GM12878 (cell line): ENCODE data around the gene ADNP2. TPM values are rescaled to one million over a fixed set of nuclear protein-coding genes. Genes with fewer than 3 reads are reported as not detected.

Experiments used
- ATAC-seq: fragments of 200-7000 bp; cut with Tn5 transposase; 3 replicates; pipeline ENCODE4 v1.9.1; 2020; ENCODE audit warnings: mild to moderate bottlenecking, moderate library complexity
- BruUV-seq: library from RNA; stranded (reverse); fragments of 400-500 nt; replicated peaks from 2 replicates; lab custom pipeline; 2021; lab: Mats Ljungman, UMichigan
- CTCF ChIA-PET: fragments of 300-600 bp; sonication (Branson Sonifier 250); formaldehyde crosslinking; extraction: SDS; loops from one replicate; lab custom pipeline; 2021; ENCODE audit warnings: inconsistent platforms; lab: Yijun Ruan, JAX
- POLR2A ChIA-PET: fragments of 350-600 bp; formaldehyde crosslinking; extraction: SDS; loops from one replicate; lab custom pipeline; 2021; ENCODE audit warnings: inconsistent platforms; lab: Charles Lee
- RAD21 ChIA-PET: fragments of 300-600 bp; sonication (Branson Sonifier 250); formaldehyde crosslinking; loops from one replicate; lab custom pipeline; 2023; ENCODE audit warnings: antibody characterized with exemption; ENCODE audit not compliant: unreplicated experiment; lab: Charles Lee
- SMC1A ChIA-PET: fragments of 300-600 bp; sonication (Branson Sonifier 250); formaldehyde crosslinking; loops from one replicate; lab custom pipeline; 2023; ENCODE audit not compliant: unreplicated experiment, uncharacterized antibody; lab: Charles Lee
- DNase-seq: peaks from one replicate; pipeline ENCODE4 v3.0.0-alpha.2; 2011; ENCODE audit warnings: low read depth, low spot score
- FAIRE-seq: peaks from 3 replicates; lab custom pipeline; 2011; peaks lifted over from hg19 to GRCh38; lab: Jason Lieb, UNC
- H2AFZ ChIP-seq: 2 replicates; pipeline ENCODE4 v1.6.0; 2011; ENCODE audit warnings: low read depth, low read length, control low read depth; ENCODE audit not compliant: control insufficient read depth
- H3K27ac ChIP-seq: 2 replicates; pipeline ENCODE4 v1.5.1; 2011; ENCODE audit warnings: control low read depth; ENCODE audit not compliant: control insufficient read depth, insufficient read depth
- H3K27me3 ChIP-seq, 2 experiments: replicated peaks in 1 of 2; 2 replicates each; pipeline versions ENCODE4 v1.6.0 to v1.6.1; 2011; ENCODE audit warnings: low read length in 1 of 2; ENCODE audit not compliant: control insufficient read depth in 2 of 2, insufficient read depth in 2 of 2
- H3K36me3 ChIP-seq, 2 experiments: 2 replicates each; pipeline ENCODE4 v1.5.1; 2011; ENCODE audit warnings: low read length in 1 of 2; ENCODE audit not compliant: control insufficient read depth in 2 of 2, insufficient read depth in 2 of 2
- H3K4me1 ChIP-seq: 2 replicates; pipeline ENCODE4 v1.6.1; 2011; ENCODE audit warnings: mild to moderate bottlenecking, low read length, moderate library complexity, mixed read lengths; ENCODE audit not compliant: control insufficient read depth, insufficient read depth
- H3K4me2 ChIP-seq: 2 replicates; pipeline ENCODE4 v1.6.0; 2011; ENCODE audit warnings: control low read depth; ENCODE audit not compliant: control insufficient read depth, insufficient read depth
- H3K4me3 ChIP-seq: fragments of 200-600 bp; sonication (generic); 2 replicates; pipeline ENCODE4 v1.5.1; 2016
- H3K79me2 ChIP-seq: 2 replicates; pipeline ENCODE4 v1.6.0; 2011; ENCODE audit warnings: low read length; ENCODE audit not compliant: control insufficient read depth, insufficient read depth
- H3K9ac ChIP-seq: 2 replicates; pipeline ENCODE4 v1.8.0; 2011; ENCODE audit warnings: low read length, control low read depth, mixed read lengths; ENCODE audit not compliant: control insufficient read depth, insufficient read depth
- H3K9me3 ChIP-seq: replicated peaks from 3 replicates; pipeline ENCODE4 v1.5.1; 2011; ENCODE audit warnings: mild to moderate bottlenecking, low read length; ENCODE audit not compliant: control insufficient read depth, insufficient read depth
- H4K20me1 ChIP-seq: 2 replicates; pipeline ENCODE4 v1.6.0; 2011; ENCODE audit not compliant: control insufficient read depth, insufficient read depth
- DPF2 ChIP-seq: fragments of 450-650 bp; IDR thresholded peaks from 2 replicates; pipeline ENCODE4 v1.6.1; 2017; ENCODE audit warnings: mild to moderate bottlenecking
- EZH2 ChIP-seq: IDR thresholded peaks from 2 replicates; pipeline ENCODE4 v1.6.1; 2012; ENCODE audit warnings: low read depth, mild to moderate bottlenecking, control low read depth, inconsistent platforms, low read length, borderline replicate concordance; ENCODE audit not compliant: control insufficient read depth
- MTA2 ChIP-seq: fragments of 450-650 bp; IDR thresholded peaks from 2 replicates; pipeline ENCODE4 v1.6.1; 2016; ENCODE audit warnings: low read depth, mild to moderate bottlenecking, moderate library complexity
- POLR2AphosphoS2 ChIP-seq: IDR thresholded peaks from 2 replicates; pipeline ENCODE4 v1.6.1; 2011; ENCODE audit warnings: low read depth, mild to moderate bottlenecking, low read length, improper control_type of control experiment, moderate library complexity
- RAD21 ChIP-seq: IDR thresholded peaks from 2 replicates; pipeline ENCODE4 v1.6.1; 2011; ENCODE audit warnings: mild to moderate bottlenecking, low read depth, low read length, moderate library complexity; ENCODE audit not compliant: insufficient read depth
- RELB ChIP-seq: fragments of 450-650 bp; IDR thresholded peaks from 2 replicates; pipeline ENCODE4 v1.6.1; 2017; ENCODE audit warnings: low read depth, mild to moderate bottlenecking, moderate library complexity
- SREBF2 ChIP-seq: IDR thresholded peaks from 2 replicates; pipeline ENCODE4 v1.6.1; 2012; ENCODE audit warnings: mild to moderate bottlenecking, low read length
- TAF1 ChIP-seq: IDR thresholded peaks from 2 replicates; pipeline ENCODE4 v1.6.1; 2011; ENCODE audit warnings: mild to moderate bottlenecking, low read depth, low read length, borderline replicate concordance
- YBX1 ChIP-seq: fragments of 450-650 bp; IDR thresholded peaks from 2 replicates; pipeline ENCODE4 v1.6.1; 2016; ENCODE audit warnings: antibody characterized with exemption
- ZNF384 ChIP-seq: IDR thresholded peaks from 2 replicates; pipeline ENCODE4 v1.6.1; 2012; ENCODE audit warnings: low read depth, mild to moderate bottlenecking, low read length, improper control_type of control experiment, borderline replicate concordance
- WGBS: methylation state at CpG from one replicate; pipeline ENCODE4 v1.1.6; 2016; ENCODE audit warnings: low lambda C conversion rate; ENCODE audit not compliant: insufficient replicate concordance, insufficient coverage; ENCODE audit errors: missing lambda C conversion rate; 5-methylcytosine and 5-hydroxymethylcytosine counted together
- in situ Hi-C: fragments of 300-500 bp; cut with MboI; formaldehyde crosslinking; loops from 9 replicates; pipeline ENCODE4 v1.14.3; 2018; ENCODE audit warnings: mixed read lengths
- intact Hi-C: fragments of 100-400 bp; cut with micrococcal nuclease; formaldehyde crosslinking; loops from one replicate; pipeline ENCODE4 v1.14.2; 2022; ENCODE audit not compliant: unreplicated experiment
- polyA plus RNA-seq, 11 experiments: library from polyadenylated mRNA; depleted of rRNA in 4 of 11; unstranded in 6 of 11; stranded (reverse) in 5 of 11; fragments of >200 nt; fragmentation: Nextera tagmentation in 4 of 11; fragmentation: Illumina TruSeq in 1 of 11; extraction: Ambion mirVana in 4 of 11; extraction: Trizol in 1 of 11; gene quantifications; 1 replicate in 1 of 11; 2 replicates in 10 of 11; pipeline versions ENCODE4 v1.2.1 to v1.2.3, GENCODE V29; 2011 to 2016; ENCODE audit warnings: inconsistent platforms in 2 of 11, missing spikeins in 2 of 11, low read depth in 1 of 11
- total RNA-seq, 4 experiments: library from RNA; depleted of rRNA in 3 of 4; stranded (reverse); fragments of >200 nt in 3 of 4; fragmentation: Illumina TruSeq in 1 of 4; extraction: Trizol in 1 of 4; gene quantifications; 2 replicates each; pipeline versions ENCODE4 v1.2.1 to v1.2.3, GENCODE V29; 2013 to 2021

Gene ADNP2
- total and polyA plus RNA-seq, 10 of the 15 experiments (the other 5 are each of a cell fraction or from before 2014, with no cell fraction given): 3.7 to 25.1 (median 13.0) TPM

GRCh38 chr18:80096032-80096565, 13.0 kb upstream of the ADNP2 start:
- WGBS: 70% methylated on average over 10 of the region's 10 CpGs
- H3K4me1 ChIP-seq: no peaks in the 10 kb centered on the region
- no peak for FAIRE-seq
- no peaks in the 10 kb centered on the region for H3K27me3 ChIP-seq
- intact Hi-C loops (no loop called here), in situ Hi-C loops (no loop called here)
- ChIA-PET SMC1A (no interaction called here), POLR2A (no interaction called here), RAD21 (interaction anchor here (1.0 to 1.1 kb wide), 2 partner anchors 50 to 212 kb away, joined by 3 read pairs; no protein-coding TSS in a partner anchor), CTCF (no interaction called here)
- no peak overlapping the region for H3K4me3 ChIP-seq
- no peaks in the 10 kb centered on the region for H4K20me1 ChIP-seq
- DNase-seq: no peak
- H3K9ac ChIP-seq: no peak overlapping the region
- no peak overlapping the region for H2AFZ ChIP-seq
- TF ChIP-seq MTA2 (no peak), EZH2 (no peak), SREBF2 (no peak), YBX1 (no peak)
- no peaks in the 10 kb centered on the region for H3K36me3 ChIP-seq
- H3K79me2 ChIP-seq: no peaks in the 10 kb centered on the region
- no peak overlapping the region for H3K4me2 ChIP-seq
- no peak for ATAC-seq
- no peak overlapping the region for H3K27ac ChIP-seq
- peaks cover 2% of the 10 kb centered on the region; the same call in 2 of the 3 replicates for H3K9me3 ChIP-seq
- BruUV-seq: no TSS peak

GRCh38 chr18:80097201-80097600, 11.9 kb upstream of the ADNP2 start:
- Histone ChIP-seq H3K36me3 (no peaks in the 10 kb centered on the region), H4K20me1 (no peaks in the 10 kb centered on the region), H3K4me1 (no peaks in the 10 kb centered on the region), H3K9ac (no peak overlapping the region), H3K27me3 (no peaks in the 10 kb centered on the region), H3K4me3 (no peak overlapping the region), H2AFZ (no peak overlapping the region), H3K27ac (no peak overlapping the region), H3K4me2 (no peak overlapping the region), H3K79me2 (no peaks in the 10 kb centered on the region), H3K9me3 (peaks cover 2% of the 10 kb centered on the region; the same call in 2 of the 3 replicates)
- FAIRE-seq: no peak
- in situ Hi-C loops: no loop called here
- POLR2A ChIA-PET: no interaction called here
- SMC1A ChIA-PET: no interaction called here
- no peak for DNase-seq
- no peak for ATAC-seq
- no TSS peak for BruUV-seq
- no peak for TF ChIP-seq RAD21
- TF ChIP-seq DPF2: no peak
- no peak for TF ChIP-seq ZNF384
- TF ChIP-seq POLR2AphosphoS2: no peak
- TF ChIP-seq RELB: no peak
- no peak for TF ChIP-seq TAF1
- 29% methylated on average over 5 of the region's 9 CpGs for WGBS
- CTCF ChIA-PET: no interaction called here
- RAD21 ChIA-PET: no interaction called here
- intact Hi-C loops: no loop called here
